HG03139 (cell line): Measurements from ENCODE around the gene PP2D1.
"Not testable (repeated sequence)": the region's sequence is repeated elsewhere in the genome, so short reads cannot be mapped to it uniquely, and the experiment has no call there.

ENCODE experiments used
- ATAC-seq: cut with Tn5 transposase; IDR thresholded peaks from one replicate; pipeline ENCODE4 v1.9.1; 2021; ENCODE audit not compliant: unreplicated experiment

Gene PP2D1

GRCh38 chr3:19972054-19972453, 40.0 kb downstream of the PP2D1 start:
- no peak for ATAC-seq

- no peak for ATAC-seq
Observed at GRCh38 chr3:19970327-19970726, 41.7 kb downstream of the PP2D1 start.

- no peak for ATAC-seq
Observed at GRCh38 chr3:19967812-19968211, 44.3 kb downstream of the PP2D1 start.

- ATAC-seq = no peak
Observed at GRCh38 chr3:19967208-19967607, 44.9 kb downstream of the PP2D1 start.

GRCh38 chr3:19961960-19962359, 50.1 kb downstream of the PP2D1 start:
- no peak for ATAC-seq

- ATAC-seq = no peak
Observed at GRCh38 chr3:19960696-19961095, 51.4 kb downstream of the PP2D1 start.

GRCh38 chr3:19959505-19959904, 52.6 kb downstream of the PP2D1 start:
- ATAC-seq = no peak

GRCh38 chr3:19957354-19957753, 54.7 kb downstream of the PP2D1 start:
- not testable (repeated sequence) for ATAC-seq

- no peak for ATAC-seq
Observed at GRCh38 chr3:19954676-19955075, 57.4 kb downstream of the PP2D1 start.

- ATAC-seq = no peak
Observed at GRCh38 chr3:19950316-19950715, 61.7 kb downstream of the PP2D1 start.

GRCh38 chr3:19948226-19948591, 63.9 kb downstream of the PP2D1 start:
- no peak for ATAC-seq

GRCh38 chr3:19947549-19948225, 64.4 kb downstream of the PP2D1 start:
- ATAC-seq = no peak

GRCh38 chr3:19946832-19947548, 65.1 kb downstream of the PP2D1 start, which contains the start of gene RAB5A:
TSS of gene RAB5A (plus strand) at chr3:19947097. CDS start at chr3:19950899, 3,802 bp downstream.
- peak; percentile 97 for ATAC-seq

GRCh38 chr3:19945969-19946831, 65.9 kb downstream of the PP2D1 start:
- ATAC-seq = peak; percentile 4

GRCh38 chr3:19945534-19945933, 66.5 kb downstream of the PP2D1 start:
- ATAC-seq = no peak

GRCh38 chr3:19940643-19941042, 71.4 kb downstream of the PP2D1 start:
- no peak for ATAC-seq

- ATAC-seq = no peak
Observed at GRCh38 chr3:19938295-19938627, 73.8 kb downstream of the PP2D1 start.

GRCh38 chr3:19937459-19938294, 74.4 kb downstream of the PP2D1 start:
- ATAC-seq = no peak
